GM12865 (cell line): ENCODE data around the gene ARRDC2.

Experiments
- DNase-seq: peaks from one replicate; pipeline ENCODE4 v3.0.0; 2010; ENCODE audit warnings: low read depth
- H3K4me3 ChIP-seq: 2 replicates; pipeline ENCODE4 v1.5.1; 2011; ENCODE audit warnings: mild to moderate bottlenecking, low read depth, low read length, control low read depth
- TF ChIP-seq, protein P1 (sequence below): IDR thresholded peaks from 2 replicates; pipeline ENCODE4 v1.5.1; 2011; ENCODE audit warnings: low read length, control low read depth, low read depth, inconsistent platforms; ENCODE audit not compliant: insufficient read depth; ENCODE audit errors: missing control alignments

ARRDC2 gene

DNA sequence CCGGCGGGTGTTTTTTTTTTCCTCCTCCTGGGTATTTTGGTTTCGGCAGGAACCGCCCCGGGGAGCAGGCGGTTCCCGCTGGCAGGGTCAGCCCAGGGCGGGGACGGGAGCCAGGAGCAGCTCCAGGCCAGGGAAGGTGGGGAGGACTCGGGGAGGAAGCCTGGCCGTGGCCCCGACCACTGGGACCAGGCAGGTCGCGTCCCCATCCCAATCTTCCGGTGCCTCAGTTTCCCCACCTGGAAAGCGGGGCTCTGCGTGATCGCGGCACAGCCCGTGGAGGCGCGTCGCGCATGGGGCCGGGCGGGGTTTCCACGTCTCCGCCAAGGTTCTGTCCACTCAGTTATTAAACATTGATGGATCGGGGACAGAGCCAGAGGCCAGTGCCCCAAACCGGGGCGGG is 43.9 kb downstream of the ARRDC2 start:
- DNase-seq, result no peak
- TF ChIP-seq, protein P1, sequence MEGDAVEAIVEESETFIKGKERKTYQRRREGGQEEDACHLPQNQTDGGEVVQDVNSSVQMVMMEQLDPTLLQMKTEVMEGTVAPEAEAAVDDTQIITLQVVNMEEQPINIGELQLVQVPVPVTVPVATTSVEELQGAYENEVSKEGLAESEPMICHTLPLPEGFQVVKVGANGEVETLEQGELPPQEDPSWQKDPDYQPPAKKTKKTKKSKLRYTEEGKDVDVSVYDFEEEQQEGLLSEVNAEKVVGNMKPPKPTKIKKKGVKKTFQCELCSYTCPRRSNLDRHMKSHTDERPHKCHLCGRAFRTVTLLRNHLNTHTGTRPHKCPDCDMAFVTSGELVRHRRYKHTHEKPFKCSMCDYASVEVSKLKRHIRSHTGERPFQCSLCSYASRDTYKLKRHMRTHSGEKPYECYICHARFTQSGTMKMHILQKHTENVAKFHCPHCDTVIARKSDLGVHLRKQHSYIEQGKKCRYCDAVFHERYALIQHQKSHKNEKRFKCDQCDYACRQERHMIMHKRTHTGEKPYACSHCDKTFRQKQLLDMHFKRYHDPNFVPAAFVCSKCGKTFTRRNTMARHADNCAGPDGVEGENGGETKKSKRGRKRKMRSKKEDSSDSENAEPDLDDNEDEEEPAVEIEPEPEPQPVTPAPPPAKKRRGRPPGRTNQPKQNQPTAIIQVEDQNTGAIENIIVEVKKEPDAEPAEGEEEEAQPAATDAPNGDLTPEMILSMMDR, result no peak

DNA sequence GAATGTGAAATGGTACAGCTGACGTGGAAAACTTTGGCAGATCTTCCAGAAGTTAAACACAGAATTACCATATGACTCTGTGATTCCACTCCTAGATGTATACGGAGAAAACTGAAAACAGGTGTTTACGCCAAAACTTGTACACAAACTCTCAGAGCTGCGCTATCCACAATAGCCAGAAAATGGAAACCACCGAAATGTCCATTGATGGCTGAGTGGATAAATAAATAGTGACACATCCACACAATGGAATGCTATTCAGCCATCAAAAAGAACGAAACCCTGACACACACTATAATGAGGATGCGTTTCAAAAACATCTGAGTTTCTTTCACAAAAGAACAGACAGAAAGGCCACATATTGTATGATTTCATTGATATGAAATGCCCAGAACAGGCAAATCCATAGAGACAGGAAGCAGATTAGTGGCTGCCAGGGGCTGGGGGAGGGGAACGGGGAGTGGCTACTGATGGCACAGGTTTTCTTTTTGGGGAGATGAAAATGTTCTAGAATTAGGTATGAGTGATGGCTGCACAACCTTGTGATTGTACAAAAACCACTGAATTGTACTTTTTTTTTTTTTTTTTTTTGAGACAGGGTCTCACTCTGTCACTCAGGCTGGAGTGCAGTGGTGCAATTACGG is 45.7 kb downstream of the ARRDC2 start:
- H3K4me3 ChIP-seq, result no peak overlapping the region
- no peak for DNase-seq
- TF ChIP-seq, protein P1, result no peak

More for the DNA sequence above, 43.9 kb downstream of the ARRDC2 start:
- no peak overlapping the region for H3K4me3 ChIP-seq

- DNase-seq, result no peak
- TF ChIP-seq, protein P1, result no peak
- no peak overlapping the region for H3K4me3 ChIP-seq
These were observed 48.0 kb downstream of the ARRDC2 start for GRCh38 chr19:18055967-18056366.

DNA sequence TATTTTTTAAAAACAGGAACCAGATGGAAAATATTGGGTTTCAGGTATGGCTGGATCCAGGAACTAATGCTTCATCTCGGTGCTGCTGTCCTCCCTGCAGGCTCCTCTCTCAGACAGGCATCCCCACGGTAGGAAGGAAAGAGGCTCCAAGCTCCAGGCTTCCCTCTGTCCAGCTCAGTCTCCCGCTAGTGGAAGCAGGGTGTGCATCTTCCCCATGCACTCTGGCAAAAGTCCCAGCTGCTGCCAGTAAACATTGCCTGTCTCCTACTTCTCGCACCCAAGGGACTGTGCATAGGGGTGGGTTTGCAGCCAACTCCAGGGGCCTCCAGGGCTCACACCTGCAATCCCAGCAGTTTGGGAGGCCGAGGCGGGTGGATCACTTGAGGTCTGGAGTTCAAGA is 49.6 kb downstream of the ARRDC2 start:
- H3K4me3 ChIP-seq, result no peak overlapping the region
- no peak for DNase-seq
- TF ChIP-seq, protein P1, result no peak

DNA sequence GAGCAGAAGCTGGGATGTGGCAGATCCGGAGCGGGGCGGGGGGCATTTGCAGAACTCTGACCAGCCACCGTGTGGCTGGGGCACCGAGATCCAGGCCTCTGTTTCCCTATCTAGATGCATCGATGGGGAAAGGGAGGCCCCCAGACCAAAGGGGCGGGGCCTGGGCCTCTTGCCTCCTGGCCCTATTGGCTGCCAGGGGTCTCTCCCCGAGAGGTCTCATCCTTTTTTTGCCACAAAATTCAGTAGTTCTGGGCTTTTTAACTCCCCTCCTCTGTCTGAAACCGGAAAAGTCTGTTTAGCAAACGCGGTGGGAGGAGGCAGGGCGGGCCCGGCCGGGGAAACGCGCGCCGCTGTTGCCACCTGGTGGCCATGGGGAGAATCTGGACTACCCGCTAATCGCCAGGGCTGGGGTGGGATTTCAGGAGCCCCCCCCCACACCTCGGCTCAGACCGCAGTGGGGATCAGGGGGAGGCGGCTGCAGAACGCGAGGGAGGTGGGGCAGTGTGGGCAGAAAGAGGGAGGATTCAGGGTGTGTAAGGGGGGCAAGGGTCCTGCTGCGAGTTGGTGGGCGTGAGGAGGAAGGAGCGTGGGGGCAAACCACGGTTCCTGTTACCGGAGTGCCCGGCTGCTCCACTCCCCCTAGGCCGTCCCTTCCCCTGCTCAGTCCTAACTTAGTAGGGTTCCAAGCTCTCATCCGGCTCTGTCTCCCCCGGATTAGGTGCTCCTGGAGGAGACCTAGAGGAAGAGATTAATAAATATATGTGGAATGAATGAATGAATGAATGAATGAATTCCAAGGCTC is 50.4 kb downstream of the ARRDC2 start:
- TF ChIP-seq, protein P1, result peak; percentile 85
- DNase-seq, result peak; percentile 82
- H3K4me3 ChIP-seq, result no peak overlapping the region

- DNase-seq, result no peak
- H3K4me3 ChIP-seq, result no peak overlapping the region
- TF ChIP-seq, protein P1, result no peak
These were observed 51.3 kb downstream of the ARRDC2 start for GRCh38 chr19:18059297-18059696.
